ENCODE data around the gene BRCA1. TPM values are rescaled to one million over a fixed set of nuclear protein-coding genes. Genes with fewer than 3 reads are reported as not detected.

The BRCA1 gene
- total RNA-seq, 1 experiment from 2014 or later: 44.1 TPM

DNA sequence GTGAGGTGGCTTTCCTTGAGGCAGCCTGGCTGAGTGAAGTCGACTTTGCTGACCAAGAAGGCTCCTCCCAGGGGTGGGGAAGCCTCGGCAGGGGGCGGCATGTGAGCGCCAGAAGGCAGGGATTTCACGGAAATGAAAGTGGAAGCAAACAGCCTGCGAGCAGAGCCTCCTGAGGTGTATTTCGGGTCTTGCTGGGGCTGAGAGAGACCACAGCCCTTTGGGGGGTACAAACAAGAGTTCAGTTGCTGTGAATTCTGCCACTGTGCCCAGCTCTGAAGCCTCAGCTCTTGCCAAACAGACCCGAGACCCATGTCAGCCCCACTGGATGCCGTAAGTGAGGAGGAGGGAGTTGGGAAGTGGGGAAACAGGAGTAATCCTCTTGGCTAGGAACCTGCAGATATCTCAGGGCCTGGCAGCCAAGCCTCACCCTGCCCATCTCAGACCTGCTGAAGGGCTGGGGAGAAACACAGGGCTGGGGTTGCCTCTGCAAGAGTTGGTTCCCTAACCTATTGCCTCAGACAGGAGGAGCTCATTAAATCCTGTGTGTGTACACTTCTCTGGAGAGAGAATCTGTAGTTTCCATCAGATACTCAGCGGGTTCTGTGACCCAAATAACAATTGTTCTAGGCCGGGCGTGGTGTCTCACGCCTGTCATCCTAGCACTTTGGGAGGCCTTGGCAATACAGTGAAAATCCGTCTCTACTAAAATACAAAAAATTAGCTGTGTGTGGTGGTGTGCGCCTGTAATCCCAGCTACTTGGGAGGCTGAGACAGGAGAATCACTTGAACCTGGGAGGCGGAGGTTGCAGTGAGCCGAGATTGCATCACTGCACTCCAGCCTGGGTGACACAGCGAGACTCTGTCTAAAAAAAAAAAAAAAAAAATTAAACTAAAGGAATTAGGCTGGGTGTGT is 118.3 kb downstream of the BRCA1 start, which contains the start of gene IFI35:
Gene IFI35 (plus strand): TSS at position 146 of the 913 bp plus-strand sequence. CDS start 164 bp downstream, at position 310.
- Histone ChIP-seq H3K36me3 (ENCODE audit: control insufficient read depth in 1 of 2, insufficient read depth in 2 of 2, low read length in 2 of 2) (peaks cover 3 to 7% of the 10 kb centered on the region in 2 experiments; a peak in 1 of 4 replicates), H3K9me3 (ENCODE audit: control insufficient read depth in 1 of 2, insufficient read depth in 1 of 2, low read depth in 1 of 2, low read length in 2 of 2) (no peaks in the 10 kb centered on the region), H3K27me3 (ENCODE audit: insufficient read depth, low read length) (no peaks in the 10 kb centered on the region), H3K27ac (ENCODE audit: low read depth, low read length) (peak within 1 kb of the TSS; percentile 84), H3K9me2 (ENCODE audit: insufficient read depth) (no peaks in the 10 kb centered on the region), H3K4me1 (ENCODE audit: control insufficient read depth in 1 of 2, insufficient read depth in 2 of 2, low read length in 2 of 2) (peaks cover 13 to 75% of the 10 kb centered on the region in 2 experiments; a peak in 3 of 4 replicates), H3K4me3 (replicated peaks in 1 of 2; ENCODE audit: low read depth in 1 of 2, low read length in 2 of 2) (peak within 1 kb of the TSS; percentile 48 to 57), H3K79me2 (ENCODE audit: insufficient read depth, low read length) (peaks cover 5% of the 10 kb centered on the region), H3K9ac (ENCODE audit: low read length) (peak within 1 kb of the TSS; percentile 70), H4K20me1 (ENCODE audit: insufficient read depth) (no peaks in the 10 kb centered on the region), H2AFZ (ENCODE audit: low read depth, low read length, poor library complexity, severe bottlenecking) (no peak within 1 kb of the TSS), H3K4me2 (ENCODE audit: low read length) (peak within 1 kb of the TSS; percentile 77)
- ChIA-PET CTCF (interaction anchor here (0.8 to 1.0 kb wide), 2 partner anchors 9 to 477 kb away, joined by 3 to 4 read pairs; partner anchors contain the start of genes DHX8 and RPL27), RAD21 (ENCODE audit: low non-redundant PET in 1 of 2, low total read pairs in 2 of 2, uncharacterized antibody in 2 of 2, unreplicated experiment in 2 of 2) (no interaction called here), POLR2A (interaction anchor here (0.7 to 4.0 kb wide), 7 partner anchors 9 to 309 kb away, joined by 3 to 38 read pairs (median 3); partner anchors contain the start of genes BECN1, NBR1, RPL27 and VAT1)
- TSS peak; percentile 33 for BruUV-seq (replicated peaks)
- TF ChIP-seq POLR2AphosphoS5 (IDR thresholded peaks at IDR 0.05; ENCODE audit: low read depth, low read length) (peak; percentile 86), ZFX (IDR thresholded peaks at IDR 0.05) (no peak), JUND (IDR thresholded peaks at IDR 0.05) (no peak), ZBTB33 (IDR thresholded peaks at IDR 0.05; ENCODE audit: extremely low read depth, insufficient replicate concordance, low read length) (peak; percentile 17), ZNF274 (IDR thresholded peaks at IDR 0.05; ENCODE audit: low read depth, low read length) (no peak), SIN3A (IDR thresholded peaks at IDR 0.05; ENCODE audit: low read depth) (no peak), MAX (IDR thresholded peaks at IDR 0.05) (peak; percentile 69), RAD21 (IDR thresholded peaks at IDR 0.05; ENCODE audit: low read depth) (peak; percentile 71)
- TF ChIP-seq, protein P1, sequence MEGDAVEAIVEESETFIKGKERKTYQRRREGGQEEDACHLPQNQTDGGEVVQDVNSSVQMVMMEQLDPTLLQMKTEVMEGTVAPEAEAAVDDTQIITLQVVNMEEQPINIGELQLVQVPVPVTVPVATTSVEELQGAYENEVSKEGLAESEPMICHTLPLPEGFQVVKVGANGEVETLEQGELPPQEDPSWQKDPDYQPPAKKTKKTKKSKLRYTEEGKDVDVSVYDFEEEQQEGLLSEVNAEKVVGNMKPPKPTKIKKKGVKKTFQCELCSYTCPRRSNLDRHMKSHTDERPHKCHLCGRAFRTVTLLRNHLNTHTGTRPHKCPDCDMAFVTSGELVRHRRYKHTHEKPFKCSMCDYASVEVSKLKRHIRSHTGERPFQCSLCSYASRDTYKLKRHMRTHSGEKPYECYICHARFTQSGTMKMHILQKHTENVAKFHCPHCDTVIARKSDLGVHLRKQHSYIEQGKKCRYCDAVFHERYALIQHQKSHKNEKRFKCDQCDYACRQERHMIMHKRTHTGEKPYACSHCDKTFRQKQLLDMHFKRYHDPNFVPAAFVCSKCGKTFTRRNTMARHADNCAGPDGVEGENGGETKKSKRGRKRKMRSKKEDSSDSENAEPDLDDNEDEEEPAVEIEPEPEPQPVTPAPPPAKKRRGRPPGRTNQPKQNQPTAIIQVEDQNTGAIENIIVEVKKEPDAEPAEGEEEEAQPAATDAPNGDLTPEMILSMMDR (IDR thresholded peaks at IDR 0.05 in 2 of 3, conservative IDR thresholded peaks at IDR 0.05 in 1 of 3; ENCODE audit: borderline replicate concordance in 1 of 3, insufficient read depth in 1 of 3, low read depth in 2 of 3, low read length in 2 of 3): peak in 2 of 3 experiments; percentile 3 to 28; a peak in 2 of 6 replicates
- ATAC-seq (peak; percentile 69), DNase-seq (ENCODE audit: low read depth, low spot score) (peak; percentile 42)
- intact Hi-C loops (cut with micrococcal nuclease): no loop called here
